Tibial nerve (tissue), 4 donors: Measurements from ENCODE around the gene METTL25B.

ENCODE experiments used
- CTCF ChIP-seq, 5 experiments: fragments of 200-600 bp in 3 of 5; fragments of 450-650 bp in 2 of 5; sonication (generic) in 3 of 5; IDR thresholded peaks; one replicate each; pipeline ENCODE4 v1.5.1; 2016 to 2019; ENCODE audit warnings: antibody characterized with exemption in 5 of 5, mild to moderate bottlenecking in 3 of 5, moderate library complexity in 2 of 5
- EP300 ChIP-seq, 2 donors: sonication (generic); formaldehyde crosslinking; IDR thresholded peaks; one replicate each; pipeline ENCODE4 v1.6.1; 2017; ENCODE audit warnings: antibody characterized with exemption in 2 of 2, mild to moderate bottlenecking in 1 of 2
- POLR2A ChIP-seq, 2 donors: fragments of 450-650 bp; IDR thresholded peaks; one replicate each; pipeline ENCODE4 v1.6.1; 2017; ENCODE audit warnings: antibody characterized with exemption in 2 of 2, mild to moderate bottlenecking in 2 of 2, moderate library complexity in 2 of 2

GRCh38 chr1:156755527-156755950 is 27.3 kb downstream of the METTL25B start:
- TF ChIP-seq POLR2A (IDR thresholded peaks at IDR 0.05) (no peak), CTCF (IDR thresholded peaks at IDR 0.05) (no peak), EP300 (IDR thresholded peaks at IDR 0.05) (no peak)
